Activated CD8-positive, alpha-beta memory T cell treated with anti-CD3 and anti-CD28 coated beads, Interleukin-2, amount 10 ng/mL, durations not matched to agents 7 days and 5 days (primary cell): ENCODE results near the gene RNF182. TPM values are rescaled to one million over a fixed set of nuclear protein-coding genes. Genes with fewer than 3 reads are reported as not detected.
"Not testable (repeated sequence)": the region's sequence is repeated elsewhere in the genome, so short reads cannot be mapped to it uniquely, and the experiment has no call there.

Source experiments
- ATAC-seq: fragments of 150-1000 bp; cut with Tn5 transposase; one replicate; pipeline ENCODE4 v1.10.0; 2021; ENCODE audit warnings: moderate library complexity
- CTCF ChIA-PET: fragments of 350-600 bp; sonication (Branson Sonifier 250); formaldehyde crosslinking; loops from one replicate; lab custom pipeline; 2021; ENCODE audit warnings: antibody characterized with exemption; lab: Charles Lee
- DNase-seq: peaks from one replicate; pipeline ENCODE4 v3.0.0-alpha.2; 2020
- H3K27ac Mint-ChIP-seq: one replicate; pipeline ENCODE4 v1.8.0; 2021; ENCODE audit warnings: mild to moderate bottlenecking, mixed read lengths
- H3K27me3 Mint-ChIP-seq: one replicate; pipeline ENCODE4 v1.8.0; 2021; ENCODE audit warnings: mixed read lengths
- H3K36me3 Mint-ChIP-seq: one replicate; pipeline ENCODE4 v1.8.0; 2021; ENCODE audit warnings: mild to moderate bottlenecking, mixed read lengths
- H3K4me1 Mint-ChIP-seq: one replicate; pipeline ENCODE4 v1.8.0; 2021; ENCODE audit warnings: mixed read lengths
- H3K4me3 Mint-ChIP-seq: one replicate; pipeline ENCODE4 v1.8.0; 2021; ENCODE audit warnings: mild to moderate bottlenecking, moderate library complexity, mixed read lengths
- H3K9me3 Mint-ChIP-seq: one replicate; pipeline ENCODE4 v1.8.0; 2022; ENCODE audit warnings: low read depth, mixed read lengths
- total RNA-seq, 2 experiments: library from RNA; stranded (reverse); gene quantifications; one replicate each; pipeline ENCODE4 v1.2.3, GENCODE V29; 2021

The RNF182 gene
- total RNA-seq, 2 experiments from 2014 or later: not detected

DNA sequence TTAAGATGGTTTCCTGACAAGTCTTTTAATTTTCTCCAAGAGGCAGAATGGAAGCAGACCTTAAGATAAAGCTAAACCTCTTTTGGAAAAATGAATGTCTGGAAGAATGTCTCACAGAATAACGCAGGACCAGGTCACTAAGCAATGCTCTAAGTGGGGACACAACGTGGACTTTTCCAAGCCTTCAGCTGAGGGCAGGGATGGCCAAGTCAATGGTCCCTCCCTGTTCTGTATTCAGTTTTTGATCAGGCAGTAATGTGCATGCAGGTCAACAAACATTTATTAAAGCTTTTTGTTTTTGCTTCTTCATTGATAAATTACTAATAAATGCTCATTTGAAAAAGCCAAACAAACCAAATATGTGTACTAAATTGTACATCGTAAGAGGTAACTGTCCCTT is 2.0 kb upstream of the RNF182 start:
- H3K4me3 Mint-ChIP-seq: no peak overlapping the region
- H3K36me3 Mint-ChIP-seq: no peaks in the 10 kb centered on the region
- CTCF ChIA-PET: interaction anchor here (0.6 to 1.8 kb wide), 2 partner anchors 144 to 222 kb away, joined by 3 to 10 read pairs; no protein-coding TSS in a partner anchor
- H3K27me3 Mint-ChIP-seq: peaks cover 74% of the 10 kb centered on the region
- ATAC-seq: no peak
- H3K27ac Mint-ChIP-seq: no peak overlapping the region
- no peaks in the 10 kb centered on the region for H3K9me3 Mint-ChIP-seq
- no peak for DNase-seq
- H3K4me1 Mint-ChIP-seq: peaks cover 13% of the 10 kb centered on the region

DNA sequence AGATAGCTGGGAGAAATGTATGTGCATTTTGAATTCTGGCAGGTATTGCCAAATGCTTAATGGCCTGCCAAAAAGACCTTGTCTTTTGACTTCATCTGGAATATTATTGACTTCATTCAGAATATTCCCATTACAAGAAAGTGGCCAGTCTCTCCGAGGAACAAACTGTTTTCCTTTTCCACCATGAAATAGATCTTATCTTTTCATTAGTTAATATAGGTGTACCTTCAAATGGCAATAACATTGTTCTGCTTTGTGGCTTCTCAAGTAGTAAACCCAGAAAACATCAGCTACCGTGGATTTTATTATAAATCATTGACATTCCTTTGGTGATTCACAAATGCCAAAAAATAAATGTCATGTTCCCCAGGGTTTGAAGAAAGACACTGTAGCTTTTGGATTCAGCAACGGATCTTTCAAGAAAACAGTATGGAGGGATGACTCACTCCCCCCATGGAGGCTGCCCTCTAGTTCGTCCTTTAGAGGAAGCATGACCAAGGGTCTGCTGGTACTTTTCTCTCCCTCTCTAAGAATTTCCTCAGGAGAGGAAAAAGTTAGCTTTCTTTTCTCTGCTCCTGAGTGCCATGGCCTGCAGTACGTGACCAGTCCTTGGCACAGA is 1.1 kb upstream of the RNF182 start:
- H3K27ac Mint-ChIP-seq: no peak overlapping the region
- peaks cover 72% of the 10 kb centered on the region for H3K27me3 Mint-ChIP-seq
- CTCF ChIA-PET: interaction anchor here (1.2 to 1.8 kb wide), 4 partner anchors 15 to 143 kb away, joined by 3 to 8 read pairs (median 4); no protein-coding TSS in a partner anchor
- ATAC-seq (no peak), DNase-seq (no peak)
- no peak overlapping the region for H3K4me3 Mint-ChIP-seq
- no peaks in the 10 kb centered on the region for H3K9me3 Mint-ChIP-seq
- H3K4me1 Mint-ChIP-seq: peaks cover 13% of the 10 kb centered on the region
- no peaks in the 10 kb centered on the region for H3K36me3 Mint-ChIP-seq

DNA sequence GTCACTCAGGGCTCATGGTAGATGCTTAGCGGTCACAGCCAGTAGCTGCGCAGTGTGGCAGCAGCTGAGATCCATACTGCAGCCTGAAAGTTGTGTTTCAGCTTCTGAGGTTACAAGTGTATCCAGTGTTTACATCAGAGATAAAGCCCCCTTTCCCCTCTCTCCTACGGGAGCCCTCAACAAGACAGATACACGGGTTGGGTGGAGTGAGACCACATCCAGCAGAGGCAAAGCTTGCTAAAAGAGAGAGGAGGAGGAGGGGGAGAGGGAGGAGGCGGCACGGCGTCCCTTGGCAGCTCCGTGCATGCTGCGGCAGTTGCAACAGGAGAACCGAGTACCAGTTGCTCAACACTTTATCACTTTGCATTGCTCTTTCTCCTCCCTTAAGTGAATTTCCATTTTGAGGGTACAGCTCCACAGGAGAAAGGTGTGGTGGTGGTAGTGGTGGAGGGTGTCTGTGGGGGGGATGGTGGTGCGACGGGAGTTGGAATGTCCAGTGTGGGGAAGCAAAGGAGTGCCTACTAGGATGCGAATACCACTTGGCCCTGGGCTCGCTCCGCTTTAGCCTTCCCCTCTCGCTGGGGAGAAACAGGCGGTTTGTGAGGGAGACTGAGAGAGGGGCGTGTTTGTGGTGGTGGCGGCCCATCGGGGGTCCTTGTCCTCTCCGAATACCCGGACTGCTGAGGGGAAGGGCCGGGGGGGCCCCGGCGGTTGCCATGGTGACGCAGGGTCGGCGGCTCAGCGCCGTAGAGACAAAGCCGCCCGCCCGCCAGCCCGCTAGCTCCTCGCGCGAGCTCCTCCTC is 405 bp upstream of the RNF182 start:
- Mint-ChIP-seq H3K4me1 (peaks cover 13% of the 10 kb centered on the region), H3K27ac (no peak overlapping the region), H3K9me3 (no peaks in the 10 kb centered on the region), H3K27me3 (peaks cover 72% of the 10 kb centered on the region), H3K4me3 (peak overlapping the region; percentile 64), H3K36me3 (no peaks in the 10 kb centered on the region)
- CTCF ChIA-PET: interaction anchor here (1.2 to 1.8 kb wide), 4 partner anchors 16 to 143 kb away, joined by 3 to 8 read pairs (median 4); no protein-coding TSS in a partner anchor
- peak; percentile 43 for ATAC-seq
- peak; percentile 54 for DNase-seq

DNA sequence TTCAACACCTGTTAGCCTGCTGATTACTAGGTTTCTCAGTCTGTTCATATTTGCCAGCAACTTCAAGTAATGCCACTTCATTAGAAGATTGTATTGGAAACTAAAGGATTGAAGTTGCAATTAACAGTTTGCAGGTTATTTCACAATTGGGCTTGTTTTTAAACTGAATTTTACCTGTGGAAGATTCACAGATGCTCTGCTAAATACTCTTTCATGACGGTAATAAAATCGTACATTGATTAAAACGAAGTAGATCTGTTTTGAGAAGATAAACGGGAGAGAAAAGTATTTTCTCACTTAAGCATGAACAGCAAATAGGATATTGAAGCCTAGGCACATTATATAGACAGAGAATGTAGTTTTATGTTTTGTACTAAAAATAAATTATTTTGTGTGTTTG is 1.6 kb downstream of the RNF182 start:
- Mint-ChIP-seq H3K36me3 (no peaks in the 10 kb centered on the region), H3K27ac (no peak overlapping the region), H3K9me3 (no peaks in the 10 kb centered on the region), H3K27me3 (peaks cover 74% of the 10 kb centered on the region), H3K4me3 (no peak overlapping the region), H3K4me1 (peaks cover 13% of the 10 kb centered on the region)
- CTCF ChIA-PET: no interaction called here
- DNase-seq (no peak), ATAC-seq (no peak)

DNA sequence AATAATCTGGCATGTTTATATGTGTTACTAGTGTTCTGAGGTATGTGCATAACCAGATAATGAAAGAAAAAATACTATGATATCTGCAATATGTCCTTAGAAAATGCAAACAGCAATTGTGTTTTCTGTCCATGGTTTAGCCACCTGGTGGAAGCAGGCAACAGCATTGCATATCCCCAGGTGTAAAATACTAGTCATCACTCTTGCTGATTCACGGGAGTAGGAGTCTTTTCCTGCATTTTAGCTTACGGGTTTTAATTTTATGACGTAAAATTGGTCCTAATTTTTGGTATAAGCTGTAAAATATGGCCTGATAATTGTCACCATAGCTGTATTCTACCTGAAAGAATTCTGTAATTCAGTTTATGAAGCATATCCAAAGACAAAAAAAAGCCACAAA is 2.5 kb downstream of the RNF182 start:
- no peak overlapping the region for H3K27ac Mint-ChIP-seq
- ATAC-seq: no peak
- no peak for DNase-seq
- H3K27me3 Mint-ChIP-seq: peaks cover 80% of the 10 kb centered on the region
- CTCF ChIA-PET: interaction anchor here (1.8 kb wide), 1 partner anchor 140 kb away, joined by 6 read pairs; no protein-coding TSS in a partner anchor
- no peak overlapping the region for H3K4me3 Mint-ChIP-seq
- H3K9me3 Mint-ChIP-seq: no peaks in the 10 kb centered on the region
- H3K4me1 Mint-ChIP-seq: peaks cover 13% of the 10 kb centered on the region
- H3K36me3 Mint-ChIP-seq: no peaks in the 10 kb centered on the region

DNA sequence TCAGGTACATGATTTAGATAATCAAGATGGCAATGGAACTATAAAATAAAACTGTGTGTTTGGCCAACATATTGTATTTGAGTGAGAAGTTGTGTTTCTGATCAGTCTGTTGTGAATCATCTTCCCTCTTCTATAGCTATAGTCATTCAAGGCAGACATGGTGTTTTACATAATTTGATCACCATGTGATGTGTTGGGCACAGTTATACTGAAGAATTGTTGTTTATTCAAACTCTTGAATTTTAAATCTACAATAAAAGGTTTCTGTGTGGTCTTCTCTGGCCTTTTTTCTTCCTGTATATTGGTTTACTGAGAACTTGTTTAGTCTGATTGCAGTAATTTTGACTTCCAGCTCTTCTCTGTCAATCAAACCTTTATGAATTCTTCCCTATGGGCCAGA is 4.4 kb downstream of the RNF182 start:
- Mint-ChIP-seq H3K27me3 (peaks cover 64% of the 10 kb centered on the region), H3K9me3 (no peaks in the 10 kb centered on the region), H3K4me3 (no peak overlapping the region), H3K27ac (no peak overlapping the region), H3K36me3 (no peaks in the 10 kb centered on the region), H3K4me1 (peaks cover 10% of the 10 kb centered on the region)
- CTCF ChIA-PET: interaction anchor here (1.8 kb wide), 1 partner anchor 138 kb away, joined by 6 read pairs; no protein-coding TSS in a partner anchor
- ATAC-seq (no peak), DNase-seq (no peak)

DNA sequence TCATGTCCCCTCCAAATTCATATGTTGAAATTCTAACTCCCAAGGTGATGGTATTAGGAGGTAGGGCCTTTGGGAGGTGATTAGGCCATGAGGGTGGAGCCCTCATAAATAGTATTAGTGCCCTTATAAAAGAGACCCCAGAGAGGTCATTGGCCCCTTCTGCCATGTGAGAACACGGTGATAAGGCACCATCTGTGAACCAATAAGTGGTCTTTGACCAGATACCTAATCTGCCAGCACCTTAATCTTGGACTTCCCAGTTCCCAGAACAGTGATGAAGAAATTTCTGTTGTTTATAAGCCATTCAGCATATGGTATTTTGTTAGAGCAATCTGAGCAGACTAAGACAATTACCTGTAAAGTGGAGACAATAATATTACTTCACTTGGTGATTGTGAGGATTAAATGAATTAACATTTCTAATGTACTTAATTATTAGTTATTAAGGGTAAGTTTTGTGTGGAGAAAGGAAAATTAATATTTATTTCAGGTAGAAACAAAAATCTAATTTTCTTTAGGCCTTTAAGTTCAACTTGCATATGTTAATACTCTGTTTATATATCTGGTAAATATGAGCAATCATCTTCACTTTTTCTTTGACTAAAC is 7.1 kb downstream of the RNF182 start:
- H3K9me3 Mint-ChIP-seq: no peaks in the 10 kb centered on the region
- no peaks in the 10 kb centered on the region for H3K36me3 Mint-ChIP-seq
- peaks cover 42% of the 10 kb centered on the region for H3K27me3 Mint-ChIP-seq
- no peaks in the 10 kb centered on the region for H3K4me1 Mint-ChIP-seq
- H3K27ac Mint-ChIP-seq: no peak overlapping the region
- DNase-seq: no peak
- H3K4me3 Mint-ChIP-seq: no peak overlapping the region
- CTCF ChIA-PET: no interaction called here
- no peak for ATAC-seq

DNA sequence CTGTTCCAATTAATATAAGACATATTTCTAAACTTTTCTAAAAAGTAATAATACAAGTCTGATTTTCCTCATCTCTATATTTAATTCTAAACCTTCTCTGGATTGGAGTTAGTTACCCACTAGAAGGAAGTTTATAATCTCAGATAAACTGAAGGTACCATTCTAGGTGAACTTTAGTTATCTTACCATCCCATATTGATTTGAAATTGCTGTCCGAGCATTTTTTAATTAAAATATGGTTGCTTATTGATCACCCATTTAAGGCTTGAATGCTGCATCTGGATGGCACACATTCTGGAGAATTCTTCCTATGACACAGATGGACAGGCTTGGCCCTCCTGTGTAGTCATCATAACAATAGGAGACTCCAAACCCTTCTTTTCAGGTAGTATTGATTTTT is 8.0 kb downstream of the RNF182 start:
- no peak for ATAC-seq
- H3K9me3 Mint-ChIP-seq: no peaks in the 10 kb centered on the region

GRCh38 chr6:13934721-13935120 is 10.0 kb downstream of the RNF182 start:
- ATAC-seq (no peak), DNase-seq (no peak)
- H3K4me1 Mint-ChIP-seq: no peaks in the 10 kb centered on the region
- no peaks in the 10 kb centered on the region for H3K36me3 Mint-ChIP-seq
- H3K9me3 Mint-ChIP-seq: no peaks in the 10 kb centered on the region
- H3K27me3 Mint-ChIP-seq: peaks cover 23% of the 10 kb centered on the region
- H3K4me3 Mint-ChIP-seq: no peak overlapping the region
- H3K27ac Mint-ChIP-seq: no peak overlapping the region
- CTCF ChIA-PET: no interaction called here

More for the DNA sequence above, 8.0 kb downstream of the RNF182 start:
- CTCF ChIA-PET: no interaction called here
- Mint-ChIP-seq H3K27me3 (peaks cover 33% of the 10 kb centered on the region), H3K36me3 (no peaks in the 10 kb centered on the region), H3K4me1 (no peaks in the 10 kb centered on the region), H3K4me3 (no peak overlapping the region), H3K27ac (no peak overlapping the region)
- DNase-seq: no peak

GRCh38 chr6:13935190-13935880 is 10.6 kb downstream of the RNF182 start:
- DNase-seq: no peak
- Mint-ChIP-seq H3K27ac (no peak overlapping the region), H3K27me3 (peaks cover 23% of the 10 kb centered on the region), H3K4me1 (no peaks in the 10 kb centered on the region), H3K9me3 (no peaks in the 10 kb centered on the region), H3K4me3 (no peak overlapping the region), H3K36me3 (no peaks in the 10 kb centered on the region)
- CTCF ChIA-PET: no interaction called here
- ATAC-seq: no peak

DNA sequence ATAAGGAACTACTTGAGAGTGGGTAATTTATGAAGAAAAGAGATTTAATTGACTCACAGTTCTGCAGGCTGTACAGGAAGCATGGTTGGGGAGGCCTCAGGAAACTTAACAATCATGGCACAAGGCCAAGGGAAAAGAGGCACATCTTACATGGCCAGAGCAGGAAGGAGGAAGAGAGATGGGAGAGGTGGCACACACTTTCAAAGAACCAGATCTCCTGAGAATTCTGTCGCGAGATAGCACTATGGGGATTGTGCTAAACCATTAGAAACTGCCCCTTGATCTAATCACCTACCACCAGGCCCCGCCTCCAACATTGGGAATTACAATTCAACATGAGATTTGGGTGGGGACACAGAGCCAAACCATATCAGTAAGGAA is 11.1 kb downstream of the RNF182 start:
- H3K36me3 Mint-ChIP-seq, H3K27ac Mint-ChIP-seq, H3K4me3 Mint-ChIP-seq, H3K9me3 Mint-ChIP-seq, H3K4me1 Mint-ChIP-seq, ATAC-seq, DNase-seq, CTCF ChIA-PET: not testable (repeated sequence)
- peaks cover 20% of the 10 kb centered on the region for H3K27me3 Mint-ChIP-seq

DNA sequence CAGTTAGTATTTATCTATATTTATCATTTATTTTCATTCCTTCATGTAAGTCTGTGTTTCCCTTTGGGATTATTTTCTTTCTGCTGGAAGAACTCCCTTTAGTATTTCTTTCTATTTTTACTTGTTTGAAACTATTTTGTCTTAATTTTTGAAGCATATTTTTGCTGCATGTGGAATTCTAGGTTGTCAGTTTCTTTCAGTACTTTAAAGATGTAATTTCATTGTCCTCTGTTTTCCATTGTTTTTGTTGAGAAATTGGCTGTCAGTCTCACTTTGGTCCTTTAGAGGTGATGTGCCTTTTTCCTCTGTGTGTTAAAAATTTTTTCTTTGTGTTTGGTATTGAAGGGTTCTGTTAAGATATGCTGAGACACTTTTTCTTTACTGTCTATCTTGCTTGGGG is 17.1 kb downstream of the RNF182 start:
- no peak for ATAC-seq
- no peak overlapping the region for H3K27ac Mint-ChIP-seq
- H3K4me1 Mint-ChIP-seq: no peaks in the 10 kb centered on the region
- H3K4me3 Mint-ChIP-seq: no peak overlapping the region
- H3K36me3 Mint-ChIP-seq: no peaks in the 10 kb centered on the region
- peaks cover 22% of the 10 kb centered on the region for H3K27me3 Mint-ChIP-seq
- CTCF ChIA-PET: no interaction called here
- no peaks in the 10 kb centered on the region for H3K9me3 Mint-ChIP-seq
- no peak for DNase-seq

GRCh38 chr6:13943943-13944342 is 19.2 kb downstream of the RNF182 start:
- Mint-ChIP-seq H3K36me3 (no peaks in the 10 kb centered on the region), H3K9me3 (peaks cover 2% of the 10 kb centered on the region), H3K27ac (no peak overlapping the region), H3K4me1 (no peaks in the 10 kb centered on the region), H3K27me3 (peaks cover 23% of the 10 kb centered on the region), H3K4me3 (no peak overlapping the region)
- CTCF ChIA-PET: no interaction called here
- no peak for ATAC-seq
- DNase-seq: no peak
